IMR-90 (cell line): ENCODE data around the gene SLC24A3. TPM values are rescaled to one million over a fixed set of nuclear protein-coding genes. Genes with fewer than 3 reads are reported as not detected.

Source experiments
- ATAC-seq: fragments of 200-7000 bp; cut with Tn5 transposase; 2 replicates; pipeline ENCODE4 v1.9.1; 2020; ENCODE audit warnings: low read depth, mild to moderate bottlenecking, moderate library complexity
- BruUV-seq: library from RNA; stranded (reverse); fragments of 400-500 nt; replicated peaks from 2 replicates; lab custom pipeline; 2021; lab: Mats Ljungman, UMichigan
- CTCF ChIA-PET: fragments of 300-600 bp; formaldehyde crosslinking; extraction: SDS; loops from one replicate; lab custom pipeline; 2021; ENCODE audit warnings: antibody characterized with exemption; lab: Yijun Ruan, JAX
- POLR2A ChIA-PET: fragments of 300-600 bp; sonication (Branson Sonifier 250); formaldehyde crosslinking; loops from one replicate; lab custom pipeline; 2022; ENCODE audit warnings: antibody characterized with exemption; ENCODE audit not compliant: unreplicated experiment; lab: Charles Lee
- DNase-seq: peaks from one replicate; pipeline ENCODE4 v3.0.0; 2013
- H2AFZ ChIP-seq: replicated peaks from 2 replicates; pipeline ENCODE3; 2013; ENCODE audit warnings: low read length, mild to moderate bottlenecking; ENCODE audit not compliant: poor library complexity
- H2AK5ac ChIP-seq: 2 replicates; pipeline ENCODE4 v1.6.1; 2013; ENCODE audit warnings: low read depth, low read length, inconsistent platforms
- H2AK9ac ChIP-seq: replicated peaks from 2 replicates; pipeline ENCODE3; 2013; ENCODE audit warnings: mild to moderate bottlenecking, low read depth, low read length, moderate library complexity; ENCODE audit not compliant: poor library complexity
- H2BK120ac ChIP-seq: 2 replicates; pipeline ENCODE4 v1.6.1; 2013; ENCODE audit warnings: low read depth, low read length, inconsistent platforms
- H2BK15ac ChIP-seq: 3 replicates; pipeline ENCODE4 v1.6.1; 2013; ENCODE audit warnings: low read depth, low read length, inconsistent platforms
- H2BK20ac ChIP-seq: 2 replicates; pipeline ENCODE4 v1.6.1; 2013; ENCODE audit warnings: low read depth, mild to moderate bottlenecking, inconsistent platforms, low read length, moderate library complexity
- H2BK5ac ChIP-seq: 2 replicates; pipeline ENCODE4 v1.6.1; 2013; ENCODE audit warnings: mild to moderate bottlenecking, low read depth, low read length, inconsistent platforms; ENCODE audit not compliant: poor library complexity, severe bottlenecking
- H3K14ac ChIP-seq: replicated peaks from 2 replicates; pipeline ENCODE4 v1.6.1; 2013; ENCODE audit warnings: low read depth, low read length, inconsistent platforms
- H3K18ac ChIP-seq: 2 replicates; pipeline ENCODE4 v1.6.1; 2013; ENCODE audit warnings: low read depth, low read length, control low read depth
- H3K23ac ChIP-seq: 2 replicates; pipeline ENCODE4 v1.6.1; 2013; ENCODE audit warnings: low read depth, low read length, inconsistent platforms
- H3K27ac ChIP-seq: 2 replicates; pipeline ENCODE4 v1.5.1; 2013; ENCODE audit warnings: mild to moderate bottlenecking, control low read depth, low read length; ENCODE audit not compliant: insufficient read depth
- H3K27me3 ChIP-seq: 2 replicates; pipeline ENCODE4 v1.6.1; 2013; ENCODE audit warnings: low read length; ENCODE audit not compliant: control insufficient read depth, insufficient read depth
- H3K36me3 ChIP-seq: 2 replicates; pipeline ENCODE4 v1.6.1; 2013; ENCODE audit warnings: low read length, mixed read lengths; ENCODE audit not compliant: control insufficient read depth, insufficient read depth
- H3K4ac ChIP-seq: 2 replicates; pipeline ENCODE4 v1.6.1; 2013; ENCODE audit warnings: low read depth, low read length, inconsistent platforms
- H3K4me1 ChIP-seq: 2 replicates; pipeline ENCODE4 v1.6.1; 2013; ENCODE audit warnings: low read length, mixed read lengths; ENCODE audit not compliant: control insufficient read depth, insufficient read depth
- H3K4me2 ChIP-seq: 2 replicates; pipeline ENCODE4 v1.6.1; 2013; ENCODE audit warnings: low read depth, mild to moderate bottlenecking, control low read depth, low read length, moderate library complexity
- H3K4me3 ChIP-seq: 2 replicates; pipeline ENCODE4 v1.5.1; 2013; ENCODE audit warnings: low read depth, mild to moderate bottlenecking, control low read depth, low read length, moderate library complexity; ENCODE audit not compliant: insufficient read depth
- H3K56ac ChIP-seq: 2 replicates; pipeline ENCODE4 v1.6.1; 2013; ENCODE audit warnings: low read length, inconsistent platforms; ENCODE audit not compliant: insufficient read depth; ENCODE audit errors: extremely low read depth
- H3K79me1 ChIP-seq, 2 experiments: 2 replicates each; pipeline ENCODE4 v1.6.1; 2013; ENCODE audit warnings: low read length in 2 of 2, inconsistent platforms in 1 of 2, low read depth in 1 of 2
- H3K9ac ChIP-seq: 2 replicates; pipeline ENCODE4 v1.6.1; 2013; ENCODE audit warnings: low read depth, low read length, control low read depth
- H3K9me1 ChIP-seq: 2 replicates; pipeline ENCODE4 v1.6.1; 2013; ENCODE audit warnings: low read length, inconsistent platforms; ENCODE audit not compliant: insufficient read depth
- H3K9me3 ChIP-seq: 2 replicates; pipeline ENCODE4 v1.6.1; 2013; ENCODE audit warnings: low read length; ENCODE audit not compliant: control insufficient read depth, insufficient read depth
- H4K20me1 ChIP-seq: 2 replicates; pipeline ENCODE4 v1.6.1; 2013; ENCODE audit warnings: low read length, inconsistent platforms; ENCODE audit not compliant: insufficient read depth
- H4K5ac ChIP-seq: 2 replicates; pipeline ENCODE4 v1.6.1; 2013; ENCODE audit warnings: mild to moderate bottlenecking, low read depth, low read length, control low read depth
- H4K8ac ChIP-seq, 2 experiments: 2 replicates each; pipeline ENCODE4 v1.6.1; 2013; ENCODE audit warnings: low read depth in 2 of 2, low read length in 2 of 2, control low read depth in 1 of 2, inconsistent platforms in 1 of 2
- H4K91ac ChIP-seq: 2 replicates; pipeline ENCODE4 v1.6.1; 2013; ENCODE audit warnings: low read depth, low read length, inconsistent platforms; ENCODE audit not compliant: insufficient read depth
- ELK1 ChIP-seq: fragments of 150-350 bp; IDR thresholded peaks from 2 replicates; pipeline ENCODE4 v1.6.1; 2016; ENCODE audit warnings: low read depth, mild to moderate bottlenecking, low read length, moderate library complexity, borderline replicate concordance
- NFE2L2 ChIP-seq: fragments of 150-350 bp; IDR thresholded peaks from 2 replicates; pipeline ENCODE4 v1.6.1; 2016; ENCODE audit warnings: low read depth, mild to moderate bottlenecking, low read length
- RFX5 ChIP-seq: IDR thresholded peaks from 2 replicates; pipeline ENCODE4 v1.8.0; 2012; ENCODE audit warnings: low read depth, mild to moderate bottlenecking, low read length, moderate library complexity
- USF2 ChIP-seq: fragments of 150-350 bp; IDR thresholded peaks from 2 replicates; pipeline ENCODE4 v1.6.1; 2017; ENCODE audit warnings: mild to moderate bottlenecking, antibody characterized with exemption, low read length, low read depth
- WGBS, 2 experiments: methylation state at CpG; one replicate each; pipeline versions ENCODE4 v1.1.5 to v1.1.7; 2013; ENCODE audit warnings: missing lambda C conversion rate in 2 of 2; ENCODE audit not compliant: insufficient read length in 1 of 2; ENCODE audit errors: extremely low coverage in 2 of 2; 5-methylcytosine and 5-hydroxymethylcytosine counted together
- dilution Hi-C: fragments of 300-500 bp; cut with HindIII; formaldehyde crosslinking; loops from one replicate; pipeline ENCODE4 v1.14.3; 2018; ENCODE audit warnings: low sequenced_read_pairs; ENCODE audit not compliant: unreplicated experiment
- in situ Hi-C: fragments of 300-500 bp; cut with MboI; formaldehyde crosslinking; loops from 3 replicates; pipeline ENCODE4 v1.14.3; 2019; ENCODE audit warnings: low sequenced_read_pairs, inconsistent platforms, mixed read lengths
- intact Hi-C: fragments of 100-400 bp; cut with micrococcal nuclease; formaldehyde crosslinking; loops from 2 replicates; pipeline ENCODE4 v1.10.0; 2022
- polyA plus RNA-seq, 3 experiments: library from polyadenylated mRNA; depleted of rRNA; stranded (reverse); fragments of >200 nt; gene quantifications; 2 replicates each; pipeline ENCODE4 v1.2.3, GENCODE V29; 2012; ENCODE audit warnings: low replicate concordance in 1 of 3
- total RNA-seq: library from RNA; depleted of rRNA; stranded (reverse); fragments of >200 nt; gene quantifications from 2 replicates; pipeline ENCODE4 v1.2.3, GENCODE V29; 2012

The SLC24A3 gene
- total and polyA plus RNA-seq, 2 of the 4 experiments (the other 2 are of a cell fraction), result not detected

- Histone ChIP-seq H2BK15ac (no peak overlapping the region), H3K9me1 (no peaks in the 10 kb centered on the region), H4K91ac (no peak overlapping the region), H3K18ac (no peak overlapping the region), H2BK5ac (no peak overlapping the region), H3K56ac (no peak overlapping the region), H3K9ac (no peak overlapping the region), H3K4me1 (no peaks in the 10 kb centered on the region), H3K36me3 (no peaks in the 10 kb centered on the region), H2BK120ac (no peak overlapping the region), H2AK9ac (no peak overlapping the region), H2AFZ (no peak overlapping the region), H3K9me3 (no peaks in the 10 kb centered on the region), H2BK20ac (no peak overlapping the region), H3K4me2 (no peak overlapping the region), H3K27me3 (peaks cover 8% of the 10 kb centered on the region), H2AK5ac (no peak overlapping the region), H3K4ac (no peak overlapping the region), H4K8ac (no peak overlapping the region), H4K5ac (no peak overlapping the region), H3K79me1 (no peaks in the 10 kb centered on the region), H3K14ac (no peak overlapping the region), H3K4me3 (no peak overlapping the region), H3K23ac (no peak overlapping the region), H4K20me1 (no peaks in the 10 kb centered on the region), H3K27ac (no peak overlapping the region)
- WGBS, 2 experiments, result no CpG with 5 or more reads among the region's 5 CpGs
- no peak for TF ChIP-seq NFE2L2
- no peak for TF ChIP-seq ELK1
- TF ChIP-seq RFX5, result no peak
- peak; percentile 76 for TF ChIP-seq USF2
- ATAC-seq (no peak), DNase-seq (no peak)
- in situ Hi-C loops (no loop called here), intact Hi-C loops (no loop called here), dilution Hi-C loops (no loop called here)
- CTCF ChIA-PET, result no interaction called here
- no TSS peak for BruUV-seq
- POLR2A ChIA-PET, result no interaction called here
These were observed 419.0 kb downstream of the SLC24A3 start for GRCh38 chr20:19631410-19631809.
